GM19324 (cell line): Measurements from ENCODE around the gene TEX14.
A peak's percentile ranks its signal among the peaks of the same experiment; 100 is the strongest.
"Not testable (repeated sequence)": the region's sequence is repeated elsewhere in the genome, so short reads cannot be mapped to it uniquely, and the experiment has no call there.

Experiments used
- ATAC-seq: cut with Tn5 transposase; IDR thresholded peaks from one replicate; pipeline ENCODE4 v1.9.1; 2021; ENCODE audit warnings: mild to moderate bottlenecking, moderate library complexity; ENCODE audit not compliant: unreplicated experiment, low FRiP score

Gene TEX14

DNA sequence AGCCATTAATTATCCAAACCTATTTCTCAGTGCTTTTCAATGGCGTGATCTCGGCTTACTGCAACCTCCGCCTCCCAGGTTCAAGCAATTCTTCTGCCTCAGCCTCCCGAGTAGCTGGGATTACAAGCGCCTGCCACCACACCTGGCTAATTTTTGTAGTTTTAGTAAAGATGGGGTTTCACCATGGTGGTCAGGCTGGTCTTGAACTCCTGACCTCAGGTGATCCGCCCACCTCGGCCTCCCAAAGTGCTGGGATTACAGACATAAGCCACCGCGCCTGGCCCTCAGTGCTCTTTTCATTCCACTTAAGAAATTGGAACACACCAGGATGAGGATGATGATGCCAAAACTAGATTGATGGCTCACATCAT, 32.1 kb downstream of the TEX14 start:
- ATAC-seq = not testable (repeated sequence)

DNA sequence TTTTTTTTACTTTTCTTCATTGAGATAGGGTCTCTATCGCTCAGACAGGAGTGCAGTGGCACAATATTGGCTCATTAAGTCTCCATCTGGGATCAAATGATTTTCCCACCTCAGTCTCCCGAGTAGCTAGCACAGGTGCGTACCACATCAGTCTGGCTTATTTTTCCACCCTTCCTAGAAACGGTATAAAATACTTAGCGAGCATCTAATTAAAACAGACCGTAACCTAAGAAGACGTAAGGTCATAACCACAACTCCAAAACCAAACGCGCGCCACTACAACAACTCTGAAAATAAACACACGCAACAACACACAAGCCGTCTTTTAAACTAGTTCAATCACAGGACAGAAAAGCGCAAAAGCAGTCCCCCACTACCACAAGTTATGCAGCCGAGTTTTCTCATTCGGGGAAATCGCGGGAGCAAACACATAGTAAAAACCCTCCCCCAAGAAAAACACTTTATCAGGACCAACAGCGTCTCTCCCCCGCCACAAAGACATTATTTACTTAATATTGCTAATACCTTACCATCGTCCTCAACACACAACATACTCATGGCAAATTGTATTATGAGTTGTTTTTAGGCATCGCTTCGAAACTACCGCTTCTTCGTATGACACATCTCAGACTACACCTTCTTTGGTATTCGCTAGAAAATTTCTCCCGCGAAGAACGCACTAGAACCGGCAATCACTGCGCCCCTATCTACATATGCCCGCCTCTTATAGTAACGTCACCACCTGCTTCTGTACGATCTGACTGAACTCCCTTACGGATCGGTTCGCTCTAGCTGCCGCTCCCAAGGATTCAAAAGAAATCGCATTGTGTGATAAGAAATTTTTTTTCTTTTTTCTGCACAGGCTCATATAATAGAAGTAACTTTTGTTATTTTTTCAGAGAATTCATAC, 32.8 kb downstream of the TEX14 start:
- ATAC-seq = peak; percentile 57

DNA sequence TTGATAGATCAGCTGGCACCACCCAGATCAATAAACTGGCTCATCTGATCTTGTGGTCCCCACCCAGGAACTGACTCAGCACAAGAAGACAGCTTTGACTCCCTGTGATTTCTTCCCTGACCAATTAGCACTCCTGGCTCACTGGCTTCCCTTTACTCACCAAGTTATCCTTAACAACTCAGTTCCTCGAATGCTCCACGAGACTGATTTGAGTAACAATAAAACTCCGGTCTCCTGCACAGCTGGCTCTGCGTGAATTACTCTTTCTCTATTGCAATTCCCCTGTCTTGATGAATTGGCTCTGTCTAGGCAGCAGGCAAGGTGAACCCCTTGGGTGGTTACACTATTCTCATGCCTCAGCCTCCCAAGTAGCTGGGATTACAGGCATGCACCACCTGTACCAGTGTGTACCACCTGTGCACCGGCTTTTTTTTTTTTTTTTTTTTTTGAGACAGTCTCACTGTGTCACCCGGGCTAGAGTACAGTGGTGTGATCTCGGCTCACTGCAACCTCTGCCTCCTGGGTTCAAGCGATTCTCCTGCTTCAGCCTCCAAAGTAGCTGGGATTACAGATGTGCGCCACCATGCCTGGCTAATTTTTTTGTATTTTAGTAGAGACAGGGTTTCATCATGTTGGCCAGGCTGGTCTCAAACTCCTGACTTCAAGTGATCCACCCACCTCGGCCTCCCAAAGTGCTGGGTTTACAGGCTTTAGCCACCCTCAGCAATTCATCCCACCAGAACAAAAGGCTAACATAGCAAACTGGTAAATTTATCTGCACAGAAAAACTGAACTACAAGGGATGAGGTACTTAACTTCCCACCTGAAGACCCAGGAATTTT, 33.7 kb downstream of the TEX14 start:
- peak; percentile 6 for ATAC-seq

DNA sequence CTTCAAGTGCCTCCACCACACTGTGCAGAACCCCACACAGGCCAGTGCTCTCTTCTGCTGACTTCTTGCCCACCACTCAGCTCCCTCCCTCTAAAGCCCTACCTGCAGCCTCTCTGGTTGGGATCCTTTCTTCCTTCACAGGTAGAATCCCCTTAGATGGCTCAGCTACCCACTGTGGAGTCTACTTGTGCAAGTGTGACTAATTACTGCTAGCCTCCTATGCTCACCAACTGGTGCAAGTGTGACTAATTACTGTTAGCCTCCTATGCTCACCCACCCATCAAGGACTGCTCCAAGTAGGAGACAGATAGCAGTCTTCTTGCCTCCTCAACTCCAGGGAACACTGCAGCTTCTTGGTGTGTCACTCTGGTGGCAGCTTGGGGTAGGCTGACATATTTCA, 43.6 kb downstream of the TEX14 start:
- no peak for ATAC-seq

DNA sequence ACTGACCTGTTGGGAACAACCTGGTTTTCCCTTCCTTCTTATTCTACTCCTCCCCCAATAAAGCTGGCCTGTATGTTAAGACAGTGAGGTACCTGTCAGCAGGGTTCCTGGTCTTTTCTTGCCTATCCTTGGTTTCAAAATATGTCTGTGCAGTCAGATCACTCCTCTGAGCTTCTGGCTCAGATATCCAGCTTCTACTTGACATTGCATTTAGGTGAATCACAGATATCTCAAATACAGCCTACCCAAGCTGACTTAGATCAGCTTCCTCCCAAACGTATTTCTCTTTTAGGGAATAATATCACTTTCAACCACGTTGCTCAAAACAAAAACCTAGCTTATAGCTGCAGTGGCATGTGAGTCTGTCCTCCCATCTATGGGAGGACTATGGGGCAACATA, 48.7 kb downstream of the TEX14 start:
- ATAC-seq = no peak

DNA sequence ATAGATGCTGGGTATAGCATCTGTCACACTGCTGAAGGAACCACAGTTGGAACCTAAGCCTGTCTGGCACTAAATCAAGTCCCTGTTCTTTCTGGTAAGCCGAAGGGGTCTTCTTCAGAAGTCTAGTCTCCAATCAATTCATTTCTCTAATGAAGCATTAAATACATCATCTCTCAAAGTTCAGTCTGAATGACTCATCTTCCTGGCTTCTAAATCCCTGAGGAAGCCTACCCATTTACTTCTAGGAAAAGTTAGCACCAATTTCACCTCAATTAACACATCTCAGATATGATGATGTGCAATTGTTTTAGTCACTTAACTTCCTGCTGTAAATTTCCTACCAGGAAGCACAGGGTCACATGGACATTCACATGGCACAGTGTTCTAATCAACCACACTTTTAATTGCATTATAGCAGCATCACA, 49.9 kb downstream of the TEX14 start:
- ATAC-seq = no peak

DNA sequence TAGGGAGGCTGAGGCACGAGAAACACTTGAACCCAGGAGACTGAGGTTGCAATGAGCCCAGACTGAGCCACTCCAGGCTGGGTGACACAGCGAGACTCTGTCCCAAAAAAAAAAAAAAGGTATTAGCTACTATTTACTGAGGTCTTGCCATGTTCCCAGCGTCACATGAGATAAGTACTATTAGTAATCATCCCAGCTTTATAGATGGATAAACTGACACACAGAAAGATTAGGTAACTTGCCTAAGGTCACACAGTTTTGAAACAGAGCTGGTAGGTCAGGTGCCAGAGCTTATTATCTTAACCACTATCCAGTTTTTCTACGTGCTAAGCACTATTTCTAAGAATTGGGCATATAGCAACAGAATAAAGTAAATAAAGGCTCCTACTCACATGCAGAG, 51.6 kb downstream of the TEX14 start:
- ATAC-seq = no peak

DNA sequence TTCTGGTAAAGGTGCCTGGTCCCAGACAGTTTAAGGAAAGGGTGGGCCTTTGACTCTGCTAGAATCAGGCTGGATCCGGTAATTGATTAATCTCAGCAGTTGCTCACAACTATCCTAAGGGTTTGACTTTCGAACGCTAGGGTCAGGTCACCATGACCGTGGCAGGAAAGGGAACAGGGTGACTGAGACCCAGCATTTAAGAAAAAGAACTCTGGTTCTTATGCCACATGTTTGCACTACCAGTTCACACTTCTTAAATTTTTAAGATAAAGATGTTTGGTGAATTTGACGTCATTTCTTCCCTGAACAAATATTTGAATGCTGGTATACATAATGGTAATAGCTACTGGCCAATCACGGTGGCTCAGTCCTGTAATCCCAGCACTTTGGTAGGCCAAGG, 52.2 kb downstream of the TEX14 start:
- no peak for ATAC-seq

DNA sequence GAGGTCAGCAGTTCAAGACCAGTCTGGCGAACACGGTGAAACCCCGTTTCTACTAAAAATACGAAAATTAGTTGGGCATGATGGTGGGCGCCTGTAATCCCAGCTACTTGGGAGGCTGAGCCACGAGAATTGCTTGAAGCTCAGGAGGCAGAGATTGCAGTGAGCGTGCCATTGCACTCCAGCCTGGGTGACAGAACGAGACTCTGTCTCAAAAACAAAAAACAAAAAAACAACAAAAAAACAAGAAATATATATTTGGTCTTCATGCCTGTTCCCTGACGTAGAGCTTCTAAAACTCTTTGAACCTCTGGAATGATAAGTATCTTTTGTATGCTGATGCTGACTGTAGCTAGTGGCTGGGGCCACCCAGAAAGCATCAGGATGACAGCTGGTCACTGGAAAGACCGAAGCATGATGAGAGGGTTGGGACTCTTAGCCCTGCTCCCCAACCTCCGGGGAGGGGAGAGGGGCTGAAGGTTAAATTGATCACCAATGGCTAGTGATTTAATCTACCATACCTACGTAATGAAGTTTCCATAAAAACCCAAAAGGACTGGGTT, 54.8 kb downstream of the TEX14 start:
- ATAC-seq = no peak

DNA sequence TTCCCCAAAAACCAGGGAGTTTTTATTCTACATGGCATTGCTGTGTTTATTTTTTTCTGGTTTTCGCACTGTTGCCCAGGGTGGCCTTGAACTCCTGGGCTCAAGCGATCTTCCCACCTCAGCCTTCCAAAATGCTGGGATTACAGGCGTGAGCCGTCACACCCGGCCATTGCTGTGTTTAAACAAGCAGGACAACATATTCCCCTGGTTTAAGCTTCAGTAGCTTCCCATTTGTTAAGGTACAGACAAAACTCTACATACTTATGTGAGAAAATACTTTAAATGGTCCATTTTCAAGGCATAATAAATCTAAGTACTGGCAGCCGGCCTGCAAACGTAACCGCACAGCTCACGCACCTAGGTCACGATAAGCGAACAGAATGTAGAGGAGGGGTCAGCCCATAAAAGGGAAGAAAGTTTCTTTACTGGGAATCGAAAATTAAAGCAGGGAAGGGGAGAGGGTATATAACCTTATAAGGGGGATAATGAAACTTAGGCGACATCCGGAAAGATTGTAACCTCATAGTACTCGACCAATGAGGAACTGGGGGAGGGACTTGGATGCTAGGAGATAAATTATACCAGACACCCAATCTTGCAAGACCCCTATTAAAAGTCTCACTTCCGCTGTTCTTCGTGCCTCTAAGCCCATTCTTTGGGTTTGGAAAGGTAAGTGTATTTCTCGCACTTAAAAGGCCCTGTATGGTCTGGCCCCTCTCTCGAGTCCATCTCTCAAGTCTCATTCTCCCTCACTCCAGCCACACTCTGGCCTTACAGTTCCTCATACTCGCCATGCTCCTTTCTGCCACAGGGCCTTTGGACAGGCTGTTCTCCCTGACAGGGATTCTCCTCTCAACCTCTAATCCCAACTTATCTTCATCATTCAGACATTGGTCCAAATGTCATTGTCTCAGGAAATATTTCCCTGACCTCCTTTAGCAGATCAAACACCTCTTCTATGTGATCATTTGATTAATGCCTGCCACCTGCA, 59.2 kb downstream of the TEX14 start:
- ATAC-seq = no peak

DNA sequence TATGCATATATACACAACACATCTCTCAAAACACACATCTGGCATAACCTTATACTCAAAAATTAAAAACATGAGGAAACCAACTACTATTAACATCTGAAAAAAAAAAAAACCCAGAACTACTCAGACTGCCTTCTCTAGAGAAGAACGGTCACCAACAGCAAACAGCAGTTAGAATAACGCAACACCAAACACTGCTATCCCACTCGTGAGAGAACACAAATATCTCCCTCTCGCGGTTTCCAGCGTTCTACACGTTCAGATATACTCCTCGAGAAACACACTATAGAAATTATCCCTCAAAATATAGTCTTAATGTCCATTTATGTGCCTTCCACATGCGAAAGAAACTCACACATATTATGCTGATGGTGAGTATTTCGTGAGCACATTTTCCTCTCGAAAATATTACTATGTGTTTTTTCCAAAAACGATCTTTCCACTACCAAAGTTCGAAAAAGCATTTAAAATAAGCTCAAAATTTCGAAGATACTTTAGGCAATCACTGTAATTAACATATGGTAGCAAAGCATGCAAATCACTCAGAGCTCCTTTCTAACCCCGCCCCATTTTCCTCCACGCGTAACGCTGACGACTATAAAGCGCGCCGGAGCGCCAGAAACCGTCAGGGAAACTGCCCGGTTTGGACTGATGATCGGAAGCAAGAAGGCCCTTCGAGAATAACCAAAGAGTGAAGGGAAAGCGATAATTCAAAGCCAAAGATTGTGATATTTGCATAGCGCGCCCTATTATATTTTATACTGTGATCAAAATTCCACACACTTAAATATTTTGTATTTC, 60.1 kb downstream of the TEX14 start:
- peak; percentile 84 for ATAC-seq

DNA sequence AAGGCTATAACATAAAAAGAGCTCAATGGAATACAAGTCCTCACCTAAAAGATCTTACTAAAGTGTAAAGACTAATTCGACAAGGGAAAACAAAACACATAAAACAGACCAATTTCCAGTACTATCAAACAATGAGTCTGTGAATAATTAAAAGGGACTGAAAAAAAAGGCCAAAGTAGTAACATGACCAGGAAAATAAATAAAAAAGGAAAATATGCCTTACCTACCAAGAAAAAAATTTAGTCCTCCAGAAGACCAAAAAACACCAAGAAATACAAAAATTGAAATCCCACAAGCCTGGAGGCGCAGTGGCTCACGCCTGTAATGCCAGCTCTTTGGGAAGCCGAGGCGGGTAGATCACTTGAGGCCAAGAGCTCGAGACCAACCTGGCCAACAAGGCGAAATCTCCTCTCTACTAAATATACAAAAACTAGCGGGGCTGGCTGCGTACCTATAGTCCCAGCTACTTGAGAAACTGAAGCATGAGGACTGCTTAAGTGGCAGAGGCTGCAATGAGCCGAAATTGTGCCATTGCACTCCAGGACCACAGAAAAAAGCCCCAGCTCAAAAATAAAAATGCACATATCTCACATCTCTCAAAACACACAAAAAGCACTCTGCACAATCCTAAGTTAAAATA, 60.8 kb downstream of the TEX14 start:
- peak; percentile 36 for ATAC-seq

DNA sequence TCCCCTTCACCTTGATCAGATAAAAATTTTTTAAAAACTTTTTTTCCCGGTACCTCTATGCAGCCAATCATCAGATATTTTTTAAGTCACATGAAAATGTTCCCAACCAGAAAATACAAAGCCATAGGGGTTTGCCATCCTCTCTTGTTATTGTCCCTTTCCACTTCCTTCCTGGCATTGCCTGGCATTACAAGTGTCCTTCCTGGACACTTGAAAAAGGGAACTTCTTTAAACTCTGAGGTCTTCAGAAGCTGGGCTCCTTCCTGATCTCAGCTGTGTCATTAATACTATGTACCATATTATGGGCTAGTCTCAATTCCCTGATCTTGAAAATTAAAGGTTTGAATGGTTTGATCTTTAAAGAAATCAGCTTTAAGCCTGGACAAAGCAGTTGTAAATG, 64.9 kb downstream of the TEX14 start:
- no peak for ATAC-seq

DNA sequence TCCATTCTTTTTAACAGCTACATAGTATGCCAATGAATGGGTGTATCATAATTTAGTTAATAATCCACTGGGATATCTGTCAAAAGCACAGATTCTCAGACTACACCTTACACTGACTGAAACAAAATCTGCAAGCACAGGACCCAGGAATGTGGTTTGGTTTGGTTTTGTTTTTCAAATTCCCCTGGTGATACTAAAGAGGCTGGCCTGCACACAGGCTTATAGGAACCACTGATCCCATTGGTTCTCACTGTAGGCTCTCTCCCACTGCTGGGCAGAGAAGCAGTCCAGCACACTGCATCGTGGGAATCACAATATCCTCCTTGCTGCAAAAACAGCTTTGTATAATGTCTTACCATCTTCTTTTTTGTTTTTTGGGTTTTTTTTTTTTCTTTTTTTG, 67.1 kb downstream of the TEX14 start:
- no peak for ATAC-seq

DNA sequence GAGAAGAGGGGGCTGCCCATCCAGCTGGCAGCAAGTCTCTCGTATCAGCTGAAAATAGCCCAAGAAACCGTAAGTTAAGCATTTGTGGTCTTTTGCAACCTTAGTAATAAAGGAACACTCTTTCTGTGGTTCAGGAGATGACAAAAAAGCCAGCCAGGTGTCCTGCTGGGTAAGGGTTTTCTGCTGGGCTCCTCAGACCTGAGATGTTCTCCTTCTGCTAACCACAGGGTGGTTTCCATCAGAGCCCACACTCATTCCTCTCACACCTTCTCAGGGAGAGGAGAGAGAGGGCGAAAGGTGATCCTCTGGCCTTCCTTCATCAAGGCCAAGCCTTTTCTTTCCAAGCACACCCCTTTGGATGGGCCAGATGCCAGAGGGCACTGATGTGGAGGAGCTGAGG, 70.7 kb downstream of the TEX14 start:
- no peak for ATAC-seq

DNA sequence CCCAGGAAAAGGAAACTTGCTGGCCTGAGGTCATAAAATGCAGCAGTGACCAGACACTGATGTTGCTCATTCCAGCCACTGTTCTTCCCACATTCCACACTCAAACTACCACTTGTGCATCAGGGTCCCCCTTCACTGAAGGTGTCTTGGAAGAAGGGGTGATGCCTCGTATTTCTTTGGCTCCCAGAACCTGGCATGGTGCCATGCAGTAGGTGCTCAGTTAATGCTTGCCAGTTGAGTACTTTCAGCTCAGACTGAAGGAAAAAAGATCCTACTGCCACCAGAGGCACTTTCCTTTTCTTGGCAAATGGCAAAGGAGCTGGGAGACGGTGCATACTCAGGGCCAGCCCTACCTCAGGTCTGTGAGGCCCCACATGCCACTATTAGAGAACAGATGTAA, 73.5 kb downstream of the TEX14 start:
- no peak for ATAC-seq

DNA sequence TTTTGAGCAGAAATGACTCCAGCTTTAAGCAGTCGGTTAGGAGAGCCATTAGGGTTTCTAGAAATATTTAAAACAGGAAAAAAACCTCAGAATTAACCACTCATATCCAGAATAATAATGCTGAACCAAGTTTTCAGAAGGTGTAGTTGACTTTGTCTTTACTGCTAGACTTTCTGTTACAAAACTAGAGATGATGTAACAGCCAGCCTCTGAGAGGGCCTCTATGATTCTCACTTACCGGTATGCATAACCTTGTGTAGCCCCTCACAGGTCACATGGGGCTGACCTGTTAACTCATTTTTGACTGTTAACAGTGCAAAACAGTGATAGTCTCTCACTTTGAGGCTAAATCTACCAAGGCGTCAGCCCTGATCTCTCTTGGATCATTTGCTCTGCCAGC, 74.3 kb downstream of the TEX14 start:
- no peak for ATAC-seq

DNA sequence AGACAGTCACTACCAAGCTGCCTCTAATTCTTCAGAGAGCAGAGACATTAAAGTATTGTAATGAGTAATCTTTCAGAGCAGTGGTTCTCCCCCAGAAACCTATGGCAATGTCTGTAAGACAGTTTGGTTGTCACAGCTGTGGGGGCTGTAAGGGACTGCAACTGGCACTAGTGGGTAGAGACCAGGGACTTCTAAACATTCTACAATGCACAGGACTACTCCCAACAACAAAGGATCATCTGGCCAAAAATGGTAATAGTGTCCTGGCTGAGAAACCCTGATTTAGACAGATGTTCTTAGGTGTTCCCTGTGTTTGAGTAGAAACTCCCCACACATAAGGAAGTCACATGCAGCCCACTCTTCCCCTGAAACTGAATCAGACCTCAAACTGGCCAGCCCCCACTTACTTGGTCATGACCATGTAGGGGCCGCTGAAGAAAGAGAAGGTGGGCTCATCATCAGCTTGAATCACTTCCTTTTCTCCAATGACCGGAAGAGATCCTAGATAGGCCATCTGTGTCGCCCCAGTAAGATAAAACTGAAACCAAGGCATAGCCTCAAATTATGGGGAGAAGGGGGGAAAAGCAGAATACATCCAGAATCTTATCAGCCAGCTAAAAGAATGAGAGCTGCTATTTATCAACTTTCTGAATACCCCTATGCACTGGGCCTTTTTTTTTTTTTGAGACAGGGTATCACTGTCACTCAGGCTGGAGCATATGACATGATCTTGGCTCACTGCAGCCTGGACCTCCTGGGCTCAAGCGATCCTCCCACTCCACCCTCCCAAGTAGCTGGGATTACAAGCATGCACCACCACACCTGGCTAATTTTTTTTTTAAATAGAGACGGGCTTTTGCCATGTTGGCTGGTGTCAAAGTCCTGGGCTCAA, 75.8 kb downstream of the TEX14 start:
- ATAC-seq = no peak
